HG02642 (cell line): Measurements from ENCODE around the gene SNAPIN.

ENCODE experiments used
- ATAC-seq: cut with Tn5 transposase; IDR thresholded peaks from one replicate; pipeline ENCODE4 v1.9.1; 2021; ENCODE audit warnings: mild to moderate bottlenecking; ENCODE audit not compliant: unreplicated experiment, poor library complexity

Gene SNAPIN

DNA sequence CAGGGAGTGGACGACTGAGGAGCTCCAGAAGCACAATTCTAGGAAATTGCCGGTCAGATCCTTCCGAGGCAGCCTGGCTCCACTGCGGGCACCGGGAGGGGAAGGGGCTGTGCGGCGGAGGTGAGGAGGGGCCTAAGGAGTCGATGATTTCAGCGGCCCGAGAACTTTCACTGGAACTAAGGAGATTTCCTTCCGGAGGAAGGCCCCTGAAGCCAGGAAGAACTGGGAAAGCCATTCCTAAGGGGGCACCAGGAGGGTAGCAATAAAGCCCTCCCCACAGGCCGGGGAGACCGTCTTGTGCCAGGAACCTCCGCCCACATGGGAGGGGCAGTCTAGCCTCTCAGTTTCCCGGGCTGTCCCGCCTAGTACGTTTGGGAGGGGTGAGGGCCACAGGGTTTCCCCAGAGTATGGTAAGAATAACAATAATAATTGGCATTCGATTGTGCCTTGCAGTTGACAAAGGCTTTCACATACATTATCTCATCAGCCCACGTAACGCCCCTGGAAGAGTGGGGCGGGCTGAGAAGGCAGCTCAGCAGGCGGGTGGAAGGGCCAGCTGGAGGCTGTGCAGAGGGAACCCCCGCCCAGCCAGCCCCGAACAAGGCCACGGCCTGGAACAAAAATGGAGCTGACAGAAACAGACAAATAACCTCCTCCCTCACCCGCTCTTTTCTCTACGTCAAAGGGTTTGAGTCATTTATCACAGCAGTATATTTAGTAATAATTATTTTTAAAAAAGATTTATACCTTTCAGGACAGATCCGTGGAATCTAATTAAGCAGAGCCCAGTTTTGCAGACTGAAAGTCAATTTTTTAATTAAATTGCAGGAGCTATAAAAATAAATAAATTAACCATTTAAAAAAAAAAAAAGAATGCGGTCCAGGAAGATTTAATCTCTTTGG lies 39.8 kb downstream of the SNAPIN start:
- ATAC-seq = no peak

GRCh38 chr1:153698923-153699714 lies 40.6 kb downstream of the SNAPIN start:
- ATAC-seq = no peak

GRCh38 chr1:153699768-153700167 lies 41.3 kb downstream of the SNAPIN start:
- no peak for ATAC-seq

GRCh38 chr1:153705484-153705883 lies 47.0 kb downstream of the SNAPIN start:
- no peak for ATAC-seq

- ATAC-seq = no peak
Observed at GRCh38 chr1:153711026-153711425, 52.5 kb downstream of the SNAPIN start.
